Endometrial microvascular endothelial cells (primary cell): ENCODE data around the gene CEP170. TPM values are rescaled to one million over a fixed set of nuclear protein-coding genes. Genes with fewer than 3 reads are reported as not detected.
"Not testable (repeated sequence)": the region's sequence is repeated elsewhere in the genome, so short reads cannot be mapped to it uniquely, and the experiment has no call there.

Source experiments
- in situ Hi-C: cut with HindIII; loops from 2 replicates; pipeline ENCODE4 v1.10.0; 2017; ENCODE audit warnings: low sequenced_read_pairs, low pct_unique_long_range_greater_than_20kb; ENCODE audit errors: inconsistent ontology term
- total RNA-seq: library from RNA; depleted of rRNA; stranded (reverse); fragments of >200 nt; gene quantifications from one replicate; pipeline ENCODE4 v1.2.3, GENCODE V29; 2015; ENCODE audit errors: inconsistent ontology term

The CEP170 gene
- total RNA-seq, 1 donor from 2014 or later: 83.3 TPM

DNA sequence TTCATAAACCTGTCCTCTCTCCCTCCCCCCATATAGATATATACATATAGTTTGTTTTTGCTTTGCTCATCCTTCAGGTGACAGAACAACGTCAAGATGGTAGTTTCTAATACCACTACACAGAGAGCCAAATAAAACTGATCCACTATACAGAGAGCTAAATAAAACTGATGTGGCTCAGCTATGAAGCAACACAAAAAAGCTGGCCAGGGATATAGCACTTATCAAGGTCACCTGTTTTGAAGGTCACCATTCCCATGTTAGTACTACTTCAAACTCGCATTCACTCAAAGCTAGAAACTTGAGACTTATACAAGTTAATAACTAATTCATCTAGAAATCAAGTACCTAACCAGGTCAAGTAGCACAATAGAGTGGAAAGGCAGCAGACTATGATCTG is 61.8 kb downstream of the CEP170 start:
- in situ Hi-C loops: not testable (repeated sequence)

DNA sequence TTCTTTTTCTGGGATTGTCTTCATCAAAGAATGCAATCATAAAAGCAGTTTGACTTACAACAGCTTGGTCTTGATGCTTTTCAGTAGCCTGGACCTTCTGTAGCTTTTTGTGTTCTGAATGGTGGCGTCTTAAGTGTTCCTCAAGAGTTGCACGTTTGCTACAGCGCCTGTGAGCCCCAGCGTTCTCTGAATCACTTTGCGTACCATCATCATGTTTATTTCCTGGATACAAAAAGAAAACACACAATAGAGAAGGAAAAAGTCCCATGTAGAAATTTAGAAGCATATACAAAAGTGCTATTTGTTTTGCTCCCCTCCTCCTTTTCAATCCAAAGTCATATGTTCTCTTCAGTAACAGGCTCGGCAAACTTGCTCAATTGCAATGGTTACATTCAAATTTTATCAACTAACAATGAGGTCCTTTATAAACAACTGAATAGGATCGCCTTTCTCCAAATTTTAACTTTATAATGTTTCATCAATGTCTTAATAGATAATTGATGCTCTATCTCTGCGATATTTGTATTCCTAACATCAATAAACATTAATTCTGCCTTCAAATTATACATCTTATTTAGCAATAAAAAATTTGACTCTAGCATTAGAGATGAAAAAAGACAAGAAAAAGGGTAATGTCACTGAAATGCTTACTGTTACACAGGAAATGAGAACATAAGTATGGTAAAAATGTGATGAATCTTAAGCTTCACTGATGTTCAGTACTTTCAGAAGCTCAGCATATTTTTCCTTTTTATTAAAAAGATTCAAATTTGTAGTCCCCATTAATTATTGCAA is 68.7 kb downstream of the CEP170 start:
- in situ Hi-C loops: not testable (repeated sequence)

DNA sequence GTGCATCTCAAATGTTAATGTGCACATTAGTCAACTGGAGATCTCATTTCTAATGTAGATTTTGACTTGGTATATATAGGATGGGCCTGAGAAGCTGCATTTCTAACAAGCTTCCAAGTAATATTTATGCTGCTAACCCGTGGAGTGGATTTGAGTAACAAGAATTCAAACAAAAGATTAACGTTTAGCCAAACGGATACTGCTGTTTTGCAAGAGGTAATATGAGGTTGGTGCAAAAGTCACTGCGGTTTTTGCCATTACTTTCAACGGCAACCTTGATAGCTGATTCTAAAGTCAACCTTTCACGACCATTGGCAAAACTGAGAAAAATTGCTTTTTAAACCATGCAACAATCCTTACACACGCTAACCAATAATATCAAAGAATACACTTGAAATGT is 70.3 kb downstream of the CEP170 start:
- in situ Hi-C loops: not testable (repeated sequence)

DNA sequence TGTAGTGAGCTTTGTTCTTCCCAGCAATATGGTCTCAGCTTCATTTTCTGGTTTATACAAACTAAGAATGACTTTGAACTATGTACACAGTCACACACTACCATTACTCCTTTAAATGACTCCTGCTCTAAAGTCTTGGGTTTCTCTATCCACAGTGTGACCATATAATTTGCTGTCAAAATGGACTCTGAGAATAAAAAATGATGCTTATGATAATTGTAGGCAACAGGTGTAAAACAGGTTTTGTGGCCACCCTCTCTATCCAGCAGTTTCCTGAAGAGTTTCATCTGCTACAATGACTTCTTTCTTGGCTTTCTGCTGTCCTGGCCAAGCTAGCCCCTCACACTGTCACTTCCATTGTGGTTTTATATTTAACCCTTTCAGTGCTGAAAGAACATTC is 71.4 kb downstream of the CEP170 start:
- in situ Hi-C loops: not testable (repeated sequence)

DNA sequence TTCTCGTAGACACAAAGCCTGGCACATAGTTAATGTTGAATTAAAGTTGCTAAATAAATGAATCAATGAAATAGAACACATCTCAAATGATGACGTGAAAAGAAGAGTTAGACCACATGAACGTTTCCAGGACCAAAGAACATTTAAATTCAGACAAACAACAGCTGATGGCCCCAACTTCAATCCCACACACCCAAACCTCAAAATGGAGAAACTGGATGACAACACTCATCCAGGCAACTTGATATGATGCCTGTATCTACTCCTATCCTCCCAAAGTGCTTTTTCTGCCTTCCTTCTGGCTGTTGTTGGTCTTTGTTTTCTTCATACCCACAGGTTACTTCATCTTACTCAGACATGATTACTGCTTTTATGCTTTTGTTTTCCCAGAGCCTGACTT is 71.9 kb downstream of the CEP170 start:
- in situ Hi-C loops: not testable (repeated sequence)

DNA sequence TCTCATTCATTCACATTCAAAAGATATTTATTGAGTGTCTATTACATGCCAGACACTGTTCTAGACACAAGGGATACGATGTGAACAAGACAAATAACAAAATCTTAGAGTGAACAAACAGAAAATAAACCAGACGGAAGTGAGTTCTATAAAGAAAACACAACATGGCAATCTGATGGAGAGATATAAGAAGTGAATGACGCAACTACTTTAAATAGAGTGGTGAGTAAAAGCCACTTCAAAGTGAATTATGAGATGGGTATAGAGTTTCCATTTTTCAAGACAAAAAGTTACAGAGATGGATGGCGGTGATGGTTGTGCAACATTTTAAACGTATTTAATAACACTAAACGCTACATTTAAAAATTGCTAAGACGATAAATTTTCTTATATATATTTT is 75.4 kb downstream of the CEP170 start:
- in situ Hi-C loops: no loop called here

DNA sequence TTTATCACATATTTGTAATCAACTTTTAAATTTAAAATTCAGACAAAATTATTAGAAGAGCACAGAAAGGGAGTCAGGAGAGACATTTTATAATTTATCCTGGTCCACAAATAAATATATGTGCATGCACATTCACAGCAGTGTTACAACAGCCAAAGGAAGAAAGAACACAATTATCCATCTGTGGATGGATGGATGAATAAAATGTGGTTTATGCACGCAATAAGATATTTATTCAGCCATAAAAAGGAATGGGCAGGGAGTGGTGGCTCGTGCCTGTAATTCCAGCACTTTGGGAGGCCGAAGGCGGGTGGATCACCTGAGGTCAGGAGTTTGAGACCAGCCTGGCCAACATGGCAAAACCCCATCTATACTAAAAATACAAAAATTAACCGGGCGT is 77.3 kb downstream of the CEP170 start:
- in situ Hi-C loops: not testable (repeated sequence)

DNA sequence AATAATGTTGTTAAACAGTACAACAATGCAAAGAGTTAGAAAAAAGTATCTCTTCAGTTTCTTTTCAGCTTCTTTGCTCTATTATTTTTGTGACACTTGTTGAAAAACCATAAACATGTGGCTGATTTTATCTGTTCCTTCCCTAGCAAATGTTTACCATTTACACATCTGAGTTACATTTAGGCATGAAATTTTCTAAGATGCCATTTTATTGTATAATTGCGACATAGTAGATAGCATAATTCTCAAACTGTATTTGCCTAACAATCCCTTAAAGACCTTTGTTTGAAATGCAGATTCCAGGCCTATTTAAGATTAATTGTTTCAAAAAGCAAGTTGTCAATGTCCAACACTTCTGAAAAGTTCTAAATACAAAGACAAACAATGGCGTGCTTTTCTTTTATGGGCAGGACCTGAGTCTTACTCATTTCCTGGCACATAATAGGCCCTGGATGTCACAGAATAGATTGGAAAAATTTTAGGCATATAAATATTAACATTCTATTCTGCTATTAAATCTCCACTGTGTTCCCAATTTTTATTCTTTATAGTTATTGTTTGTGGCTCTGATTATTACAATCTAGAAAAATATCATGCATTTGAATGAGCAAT is 81.2 kb downstream of the CEP170 start:
- in situ Hi-C loops: not testable (repeated sequence)

DNA sequence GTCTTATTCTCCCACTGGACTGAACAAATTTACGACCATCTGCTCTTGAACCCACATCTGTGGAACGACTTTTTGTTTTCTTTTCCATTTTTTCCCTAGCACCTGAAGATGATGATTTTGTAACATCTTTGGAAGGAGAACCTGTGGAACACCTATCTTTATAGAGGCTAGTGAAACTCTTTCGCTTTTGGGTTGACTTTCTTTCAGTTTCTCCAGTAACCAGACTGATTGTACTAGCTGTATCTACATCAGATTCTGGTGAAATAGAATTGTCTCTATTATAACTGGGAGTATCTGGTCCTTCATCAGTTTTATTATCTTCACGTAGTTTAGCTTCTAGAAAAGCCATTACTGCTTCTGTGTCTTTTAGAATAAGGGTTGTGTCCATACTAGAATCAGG is 90.2 kb downstream of the CEP170 start:
- in situ Hi-C loops: not testable (repeated sequence)

DNA sequence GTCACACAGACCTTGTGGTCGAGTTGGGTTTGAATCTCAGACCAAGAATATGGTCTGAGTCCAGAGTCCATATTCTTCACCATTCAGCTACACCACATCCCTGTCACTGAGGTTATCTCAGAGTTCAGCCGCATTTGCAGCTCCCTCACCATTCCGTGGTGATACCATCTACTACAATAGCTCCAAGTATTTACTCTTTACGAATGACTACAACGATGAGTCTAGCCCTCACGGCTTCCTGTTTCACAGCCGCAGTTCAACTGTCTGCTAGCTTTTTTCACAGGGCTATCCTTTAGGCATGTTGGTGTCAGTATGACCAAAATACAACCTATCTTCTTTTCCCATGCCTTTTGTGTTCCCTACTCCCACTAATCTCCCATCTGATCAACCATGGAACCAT is 104.2 kb downstream of the CEP170 start:
- in situ Hi-C loops: not testable (repeated sequence)

DNA sequence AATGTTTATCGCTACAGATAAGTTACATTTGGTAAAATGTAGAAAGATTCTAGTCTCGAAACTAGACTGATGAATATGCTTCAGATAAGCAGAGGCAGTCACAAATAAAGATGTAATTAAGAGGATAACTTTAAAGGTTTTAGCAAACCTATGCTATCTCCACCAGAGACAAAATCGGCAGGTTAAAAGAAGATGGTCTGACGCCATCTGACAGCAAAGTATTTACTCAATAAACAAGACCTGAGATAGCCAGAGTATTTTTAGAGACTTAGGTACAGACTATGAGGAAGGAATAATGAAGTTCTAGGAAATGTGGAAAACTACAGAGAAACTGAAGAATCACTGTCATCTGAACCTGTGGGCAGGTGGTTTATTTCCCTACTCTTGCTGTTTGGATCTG is 106.0 kb downstream of the CEP170 start:
- in situ Hi-C loops: not testable (repeated sequence)

DNA sequence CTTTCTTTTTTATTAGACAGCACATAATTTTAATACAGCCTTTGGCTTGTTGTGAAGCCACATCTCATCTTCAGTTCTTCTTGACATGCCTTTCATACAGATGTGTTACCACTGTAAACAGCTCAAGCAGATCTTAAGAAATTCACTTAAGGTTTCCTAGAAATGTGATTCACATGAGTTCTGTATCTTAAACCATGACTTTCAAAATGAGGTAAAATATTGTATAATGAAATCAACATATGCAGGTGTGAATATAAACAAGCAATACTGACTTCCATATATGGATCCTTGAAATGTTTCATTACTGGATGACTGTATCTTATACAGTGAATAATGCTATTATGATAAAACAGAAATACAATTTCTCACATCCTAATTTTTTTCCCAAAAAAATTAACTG is 107.7 kb downstream of the CEP170 start:
- in situ Hi-C loops: not testable (repeated sequence)

DNA sequence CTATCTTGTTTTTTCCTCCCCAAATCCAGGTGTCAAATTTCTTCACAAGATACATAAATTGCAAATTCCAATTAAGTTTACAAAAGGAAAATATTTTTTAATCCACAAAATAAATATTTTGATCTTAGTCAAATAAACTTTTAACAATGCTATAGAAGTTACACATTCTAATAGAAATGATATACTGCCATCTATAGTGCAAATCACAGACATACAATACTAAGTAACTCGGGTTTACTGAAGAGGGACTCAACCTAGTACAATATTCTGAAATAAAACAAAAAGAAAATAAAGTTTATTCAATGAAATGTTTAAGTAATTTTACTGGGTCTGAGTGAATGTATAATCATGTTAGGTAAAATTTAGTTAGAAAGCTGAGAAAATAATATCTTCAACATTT is 114.6 kb downstream of the CEP170 start:
- in situ Hi-C loops: not testable (repeated sequence)

DNA sequence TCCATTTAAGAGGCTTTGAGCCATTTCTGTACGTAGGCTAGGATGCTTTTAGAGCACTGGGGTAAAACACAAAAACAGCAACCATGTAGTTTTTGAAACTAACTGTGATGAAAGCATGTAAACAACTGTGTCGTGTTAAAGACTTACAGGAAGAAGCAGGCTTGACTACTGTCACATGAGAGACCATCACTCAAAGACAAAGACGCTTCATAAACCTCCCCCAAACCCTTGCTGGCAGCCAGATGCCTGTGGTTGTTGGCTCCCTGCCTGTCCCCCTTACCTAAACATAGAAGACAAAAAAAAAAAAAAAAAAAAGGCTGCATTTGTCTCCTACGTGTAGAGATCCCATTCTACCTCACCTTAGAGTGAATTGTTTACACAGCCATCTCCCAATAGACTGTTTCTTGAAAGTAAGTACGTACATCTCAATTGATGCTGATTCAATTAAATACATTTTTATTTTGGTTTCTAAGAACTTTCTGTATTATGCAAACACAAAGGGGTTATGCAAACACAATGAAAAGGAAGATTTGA is 132.1 kb downstream of the CEP170 start:
- in situ Hi-C loops: not testable (repeated sequence)

DNA sequence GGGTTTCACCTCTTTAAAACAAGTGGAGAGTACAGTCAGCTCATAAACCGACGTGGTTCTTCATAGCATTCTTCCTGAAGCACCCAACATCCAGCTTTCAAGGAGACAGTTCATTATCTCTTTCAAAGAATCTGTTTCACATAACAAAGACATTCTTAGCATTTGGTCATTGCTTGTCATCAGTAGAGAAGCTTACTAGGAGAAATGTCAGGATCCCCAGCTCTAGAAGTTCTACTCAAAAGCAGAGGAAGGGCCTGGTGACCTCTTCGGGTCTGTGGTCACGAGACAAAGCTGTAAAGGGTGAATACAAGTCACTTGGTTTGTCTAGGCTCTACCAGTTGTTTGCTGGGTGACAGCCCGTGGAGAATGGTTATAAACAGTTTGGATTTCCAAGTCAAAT is 133.1 kb downstream of the CEP170 start:
- in situ Hi-C loops: not testable (repeated sequence)

DNA sequence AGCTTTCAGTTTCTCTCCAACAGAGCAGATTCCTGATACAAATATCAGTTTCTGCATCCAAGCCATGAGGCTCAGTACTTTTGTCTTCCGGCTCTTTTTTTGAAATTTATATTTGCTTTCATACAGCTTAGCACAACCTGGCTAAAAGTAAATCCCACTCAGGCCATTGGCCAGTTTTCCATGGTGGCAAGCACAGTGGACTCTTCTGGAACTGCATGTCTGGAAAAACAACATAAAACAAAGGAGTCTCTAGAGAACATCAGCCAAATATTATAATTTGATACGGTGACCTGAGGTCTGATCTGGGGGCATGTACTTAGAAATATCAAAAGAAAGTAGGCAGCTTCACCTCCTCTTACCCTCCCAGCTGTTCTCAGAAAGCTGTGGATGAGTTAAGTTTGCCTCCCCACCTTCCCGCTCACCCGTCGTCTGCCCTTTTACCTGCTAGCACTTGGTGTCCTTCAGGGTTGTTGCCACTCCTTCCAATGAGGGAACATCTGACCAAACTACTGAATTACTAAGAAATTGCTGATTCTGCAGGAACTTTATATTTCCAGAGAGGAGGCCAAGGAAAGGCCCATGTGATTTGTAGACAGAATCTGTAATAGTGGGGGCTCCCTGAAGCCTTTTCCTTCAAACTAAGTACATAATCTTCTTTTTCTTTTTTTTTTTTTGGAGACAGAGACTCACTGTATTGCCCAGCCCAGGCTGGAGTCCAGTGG is 136.3 kb downstream of the CEP170 start:
- in situ Hi-C loops: not testable (repeated sequence)

DNA sequence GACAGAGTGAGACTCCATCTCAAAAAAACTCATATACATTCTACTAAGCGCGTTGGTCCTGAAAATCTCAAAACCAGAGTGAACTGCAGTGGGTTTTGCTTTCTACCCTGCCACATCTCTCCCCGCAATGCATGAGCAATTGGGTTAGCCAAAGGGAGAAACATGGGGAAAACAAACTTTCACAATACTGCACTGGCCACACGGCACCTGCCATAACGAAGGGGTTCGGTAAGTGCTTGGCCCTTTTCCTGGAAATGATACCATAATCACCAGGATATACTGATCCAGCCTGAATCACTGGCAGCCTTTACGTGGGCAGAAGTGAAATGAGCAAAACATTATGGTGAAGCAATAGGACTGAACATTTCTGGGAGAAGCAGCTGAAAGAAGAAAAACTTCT is 138.9 kb downstream of the CEP170 start:
- in situ Hi-C loops: not testable (repeated sequence)

DNA sequence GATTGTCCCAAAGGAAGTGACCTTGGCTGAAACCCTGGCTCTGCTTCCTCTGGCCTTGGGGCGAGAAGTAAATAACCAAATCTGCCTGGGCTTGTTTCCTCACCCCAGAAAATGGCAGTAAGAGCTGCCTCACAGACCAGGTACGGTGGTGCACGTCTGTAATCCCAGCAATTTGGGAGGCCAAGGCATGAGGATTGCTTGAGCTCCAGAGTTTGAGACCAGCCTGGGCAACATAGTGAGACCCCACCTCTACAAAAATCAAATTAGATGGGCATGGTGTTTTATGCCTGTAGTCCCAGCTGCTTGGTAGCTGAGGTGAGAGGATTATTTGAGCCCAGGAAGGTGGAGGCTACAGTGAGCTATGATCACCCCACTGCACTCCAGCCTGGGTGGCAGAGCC is 140.3 kb downstream of the CEP170 start:
- in situ Hi-C loops: not testable (repeated sequence)

DNA sequence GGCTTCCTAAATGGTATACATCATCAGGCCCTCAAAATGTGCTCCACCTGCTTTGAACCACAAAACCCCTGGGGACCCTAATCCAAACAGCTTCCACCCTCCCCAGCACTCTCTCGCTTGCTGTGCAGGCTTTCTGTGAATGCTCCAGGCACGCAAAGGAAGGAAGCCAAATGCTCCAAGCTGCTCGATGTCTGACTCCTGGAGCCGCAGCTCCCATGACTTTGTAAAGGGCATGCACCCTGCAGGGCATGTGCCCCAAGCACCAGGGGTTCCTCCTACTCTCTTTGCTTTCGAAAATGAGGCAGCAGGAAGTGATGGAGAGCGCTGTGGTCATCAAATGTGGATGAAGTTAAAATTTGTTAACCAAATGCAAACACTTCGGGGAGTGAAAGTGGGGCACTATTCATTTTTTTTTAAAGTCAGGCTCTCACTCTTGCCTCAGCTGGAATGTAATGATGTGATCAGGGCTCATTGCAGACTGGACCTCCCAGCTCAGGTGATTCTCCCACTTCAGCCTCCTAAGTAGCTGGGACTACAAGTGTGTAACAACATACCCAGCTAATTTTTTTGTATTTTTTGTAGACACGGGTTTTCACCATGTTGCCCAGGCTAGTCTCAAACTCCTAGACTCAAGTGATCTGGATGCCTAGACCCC is 140.9 kb downstream of the CEP170 start:
- in situ Hi-C loops: not testable (repeated sequence)
